ENCODE data around the gene CAMKK1.

Gene CAMKK1

GRCh38 chr17:3843935-3844516 is 48.8 kb downstream of the CAMKK1 start:
- peak in 1 of 2 experiments; percentile 35 for DNase-seq

GRCh38 chr17:3838206-3838605 is 54.6 kb downstream of the CAMKK1 start:
- no peak for DNase-seq

- no peak for DNase-seq
Observed at GRCh38 chr17:3836551-3836950, 56.3 kb downstream of the CAMKK1 start.

GRCh38 chr17:3835410-3836229 is 57.2 kb downstream of the CAMKK1 start:
- no peak for DNase-seq

- DNase-seq, result no peak
Observed at GRCh38 chr17:3834811-3835210, 58.0 kb downstream of the CAMKK1 start.

- no peak for DNase-seq
Observed at GRCh38 chr17:3828852-3829232, 64.0 kb downstream of the CAMKK1 start.

DNA sequence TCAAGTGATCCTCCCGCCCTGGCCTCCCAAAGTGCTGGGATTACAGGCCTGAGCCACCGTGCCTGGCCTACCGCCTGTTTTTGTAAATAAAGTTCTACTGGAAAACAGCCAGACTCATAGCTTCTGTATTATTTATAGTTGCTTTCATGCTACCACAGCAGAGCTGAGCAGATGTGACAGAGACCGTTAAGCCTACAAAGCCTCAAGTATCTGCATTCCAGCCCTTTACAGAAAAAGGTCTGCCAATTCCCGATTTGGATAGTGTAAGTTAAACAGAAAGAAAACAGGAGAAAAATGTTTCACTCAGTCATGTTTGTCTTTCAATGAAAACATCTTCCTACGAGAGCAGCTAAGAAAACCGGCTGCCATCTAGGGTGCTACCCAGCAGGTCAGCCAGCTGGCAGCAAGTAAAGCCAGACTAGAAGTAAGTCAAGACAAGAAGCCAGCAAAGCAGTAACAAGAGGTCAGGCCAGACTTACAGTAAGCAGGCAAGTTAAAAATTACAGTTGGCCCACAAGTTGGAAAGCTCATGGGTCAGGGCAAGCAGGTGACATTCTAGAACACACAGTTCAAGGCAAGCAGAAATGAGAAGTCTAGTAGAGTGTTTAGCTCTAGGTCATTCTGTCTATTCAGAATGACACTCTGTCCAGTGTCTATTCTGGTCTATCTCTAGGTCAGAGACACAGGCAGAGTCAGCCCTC is 64.6 kb downstream of the CAMKK1 start:
- no peak for DNase-seq

- DNase-seq, result peak; percentile 18 to 66
Observed at GRCh38 chr17:3827124-3827773, 65.6 kb downstream of the CAMKK1 start.

DNA sequence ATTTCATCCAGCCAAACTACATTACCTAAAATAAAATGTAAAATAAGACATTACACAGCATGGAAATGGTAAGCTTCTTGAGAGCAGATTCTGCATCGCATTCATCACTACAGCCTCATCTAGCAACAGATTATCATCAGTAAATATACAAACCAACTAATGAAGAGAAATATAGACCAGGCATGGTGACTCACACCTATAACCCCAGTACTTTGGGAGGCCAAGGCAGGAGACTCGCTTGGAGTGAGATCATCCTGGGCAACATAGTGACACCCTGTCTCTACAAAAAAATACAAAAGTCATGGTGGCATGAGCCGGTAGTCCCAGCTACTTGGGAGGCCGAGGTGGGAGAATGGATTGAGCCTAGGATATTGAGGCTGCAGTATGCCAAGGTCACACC is 66.7 kb downstream of the CAMKK1 start:
- DNase-seq, result no peak

DNA sequence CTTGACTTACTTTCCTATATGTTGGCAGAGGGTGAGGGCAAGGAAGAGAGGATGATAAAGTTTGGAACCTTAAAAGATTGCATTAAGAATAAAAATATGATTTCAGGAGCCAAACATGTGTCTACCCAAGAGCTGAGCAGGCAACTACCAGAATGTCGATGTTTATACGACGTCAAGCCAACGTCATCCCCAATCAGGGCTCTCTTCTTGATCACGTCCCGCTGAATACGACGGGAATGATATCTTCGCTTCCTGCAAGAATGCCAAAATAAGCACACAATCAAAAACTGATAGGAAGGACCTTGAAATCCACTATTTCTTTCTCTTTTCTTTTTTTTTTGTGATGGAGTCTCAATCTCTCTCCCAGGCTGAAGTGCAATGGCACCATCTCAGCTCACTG is 71.8 kb downstream of the CAMKK1 start:
- DNase-seq, result no peak

GRCh38 chr17:3818786-3819185 is 74.1 kb downstream of the CAMKK1 start:
- no peak for DNase-seq

GRCh38 chr17:3817851-3818605 is 74.8 kb downstream of the CAMKK1 start:
- no peak for DNase-seq

- DNase-seq, result no peak
Observed at GRCh38 chr17:3815925-3816324, 76.9 kb downstream of the CAMKK1 start.

DNA sequence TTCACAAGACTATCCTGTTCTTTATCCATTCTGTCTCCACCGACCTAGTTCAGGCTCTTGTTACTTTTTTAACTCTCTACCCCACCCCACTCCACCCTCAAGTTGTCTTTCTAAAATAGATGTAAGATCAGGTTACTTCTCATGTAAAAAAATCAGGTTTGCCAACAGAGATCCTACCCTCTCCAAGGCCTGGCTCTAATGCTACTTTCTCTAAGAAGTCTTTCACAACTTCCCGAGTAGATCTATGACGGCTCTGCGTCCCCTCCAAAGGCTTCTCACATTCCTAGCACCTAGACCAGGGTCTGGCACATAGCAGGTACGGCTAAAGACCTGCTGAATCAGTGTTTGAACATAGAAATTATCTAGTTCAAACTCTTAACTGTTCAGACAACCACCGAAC is 77.7 kb downstream of the CAMKK1 start:
- DNase-seq, result no peak

- no peak for DNase-seq
Observed at GRCh38 chr17:3814361-3814760, 78.5 kb downstream of the CAMKK1 start.

DNA sequence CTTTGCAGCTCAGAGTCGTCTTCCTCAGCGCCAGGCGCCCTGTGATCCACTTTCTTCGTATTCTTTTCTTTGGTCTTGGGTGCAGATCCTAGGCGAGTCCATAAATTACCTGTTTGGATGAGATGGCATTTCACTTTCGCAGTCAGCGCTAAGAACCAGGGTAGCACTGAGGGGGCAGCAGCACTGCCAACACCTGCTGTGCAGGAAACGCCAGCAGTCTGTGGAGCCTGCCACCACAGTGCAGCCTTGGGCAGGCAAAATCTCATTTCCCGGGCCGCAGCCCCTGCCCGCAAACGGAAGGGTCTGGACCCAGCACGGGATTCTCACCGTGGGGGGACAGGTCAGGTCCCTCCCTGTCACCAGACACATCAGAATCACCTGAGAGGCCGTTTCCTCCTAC is 79.7 kb downstream of the CAMKK1 start:
- DNase-seq, result no peak

DNA sequence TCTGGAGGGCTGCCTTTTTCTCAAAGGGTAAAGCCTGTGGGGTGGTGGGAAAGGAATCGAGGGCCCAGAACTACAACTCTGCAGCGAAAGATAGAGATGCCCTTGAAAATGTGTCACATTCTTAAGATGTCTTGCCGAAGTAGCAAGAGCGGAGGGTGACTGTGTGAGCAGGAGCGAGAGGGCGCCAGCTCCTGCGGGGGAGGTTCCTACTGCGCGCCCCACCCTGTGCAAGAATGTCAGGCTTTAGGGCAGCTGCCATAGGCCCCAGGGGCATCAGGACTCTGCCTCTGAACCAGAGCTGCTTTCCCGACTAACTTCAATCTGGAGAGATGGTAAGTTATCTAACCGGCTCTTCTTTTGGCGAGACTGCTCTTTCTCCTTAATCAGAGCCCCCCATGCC is 80.1 kb downstream of the CAMKK1 start:
- no peak for DNase-seq

- no peak for DNase-seq
Observed at GRCh38 chr17:3812284-3812683, 80.6 kb downstream of the CAMKK1 start.
